Lower lobe of right lung (tissue), 2 donors: ENCODE measurements around the gene EBI3. TPM values are rescaled to one million over a fixed set of nuclear protein-coding genes. Genes with fewer than 3 reads are reported as not detected.
A peak's percentile ranks its signal among the peaks of the same experiment; 100 is the strongest.
"Not testable (repeated sequence)": the region's sequence is repeated elsewhere in the genome, so short reads cannot be mapped to it uniquely, and the experiment has no call there.

Source experiments
- ATAC-seq, 2 donors: fragments of 200-7000 bp; cut with Tn5 transposase; one replicate each; pipeline ENCODE4 v1.9.1; 2020 to 2022; ENCODE audit warnings: mild to moderate bottlenecking in 2 of 2, moderate library complexity in 2 of 2
- DNase-seq: peaks from one replicate; pipeline ENCODE4 v3.0.0-alpha.2; 2020
- H3K27ac ChIP-seq: fragments of 200-600 bp; one replicate; pipeline ENCODE4 v1.8.0; 2022
- H3K27me3 ChIP-seq: fragments of 200-600 bp; one replicate; pipeline ENCODE4 v1.8.0; 2022; ENCODE audit warnings: low read depth
- H3K36me3 ChIP-seq: fragments of 200-600 bp; one replicate; pipeline ENCODE4 v1.8.0; 2022; ENCODE audit warnings: mild to moderate bottlenecking
- H3K4me1 ChIP-seq: fragments of 200-600 bp; one replicate; pipeline ENCODE4 v1.8.0; 2022
- H3K4me3 ChIP-seq: fragments of 200-600 bp; one replicate; pipeline ENCODE4 v1.8.0; 2022; ENCODE audit warnings: mild to moderate bottlenecking
- H3K9me3 ChIP-seq: fragments of 200-600 bp; one replicate; pipeline ENCODE4 v1.8.0; 2022
- CTCF ChIP-seq: fragments of 200-600 bp; IDR thresholded peaks from one replicate; pipeline ENCODE4 v1.8.0; 2022; ENCODE audit warnings: antibody characterized with exemption, mild to moderate bottlenecking
- intact Hi-C: fragments of 100-400 bp; cut with DNase I; formaldehyde crosslinking; loops from one replicate; pipeline ENCODE4 v1.11.0; 2022
- total RNA-seq: library from RNA; stranded (reverse); fragmentation: NEBNext Ultra II Directional; extraction: Animal tissue kit (Norgen Biotek cat#: 25700); gene quantifications from one replicate; pipeline ENCODE4 v1.2.1, GENCODE V29; 2021
- donor health status: DM: no; HTN: yes; CAD: no; lungs with severe emphysema.

Gene EBI3
- total RNA-seq, 1 donor from 2014 or later: 1.7 TPM

- ATAC-seq: peak in 1 of 2 donors; percentile 31
Measured at GRCh38 chr19:4284176-4284958, 55.0 kb downstream of the EBI3 start.

GRCh38 chr19:4284974-4285373 lies 55.7 kb downstream of the EBI3 start:
- no peak for TF ChIP-seq CTCF
- H3K27ac ChIP-seq: no peak overlapping the region
- H3K4me3 ChIP-seq: no peak overlapping the region
- no peak for ATAC-seq
- no peaks in the 10 kb centered on the region for H3K36me3 ChIP-seq
- H3K4me1 ChIP-seq: no peaks in the 10 kb centered on the region
- DNase-seq: no peak
- H3K27me3 ChIP-seq: peaks cover 42% of the 10 kb centered on the region
- no peaks in the 10 kb centered on the region for H3K9me3 ChIP-seq
- intact Hi-C loops: no loop called here

More at GRCh38 chr19:4284176-4284958, 55.0 kb downstream of the EBI3 start:
- no peak for TF ChIP-seq CTCF
- Histone ChIP-seq H3K36me3 (no peaks in the 10 kb centered on the region), H3K27me3 (peaks cover 48% of the 10 kb centered on the region), H3K4me1 (peaks cover 4% of the 10 kb centered on the region), H3K9me3 (no peaks in the 10 kb centered on the region), H3K27ac (no peak overlapping the region), H3K4me3 (no peak overlapping the region)
- DNase-seq: no peak
- intact Hi-C loops: no loop called here

DNA sequence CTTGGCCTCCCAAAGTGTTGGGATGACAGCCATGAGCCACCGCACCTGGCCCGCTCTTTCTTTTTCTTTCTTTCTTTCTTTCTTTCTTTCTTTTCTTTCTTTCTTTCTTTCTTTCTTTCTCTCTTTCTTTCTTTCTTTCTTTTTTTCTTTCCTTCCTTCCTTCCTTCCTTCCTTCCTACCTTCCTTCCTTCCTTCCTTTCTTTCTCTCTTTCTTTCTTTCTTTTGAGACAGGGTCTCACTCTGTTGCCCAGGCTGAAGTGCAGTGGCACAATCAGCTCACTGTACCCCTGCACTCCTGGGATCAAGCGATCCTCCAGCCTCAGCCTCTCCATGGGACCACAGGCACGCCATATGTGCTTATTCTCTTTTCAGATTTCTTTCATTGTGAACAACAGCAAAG lies 56.8 kb downstream of the EBI3 start:
- intact Hi-C loops, H3K27ac ChIP-seq, H3K4me3 ChIP-seq, DNase-seq, H3K4me1 ChIP-seq, ATAC-seq, H3K9me3 ChIP-seq, H3K36me3 ChIP-seq: not testable (repeated sequence)
- H3K27me3 ChIP-seq: peaks cover 35% of the 10 kb centered on the region

Other genes with a start within 250 kb of the EBI3 start
- 1,984 TPM for gene EEF2, start 244.1 kb upstream of the EBI3 start, total RNA-seq
- gene PIAS4, start 221.8 kb upstream of the EBI3 start, total RNA-seq: 27.6 TPM
- gene ZBTB7A, start 162.6 kb upstream of the EBI3 start, total RNA-seq: 51.9 TPM
- gene MAP2K2, start 105.4 kb upstream of the EBI3 start, total RNA-seq: 125 TPM
- gene CREB3L3, start 75.9 kb upstream of the EBI3 start, total RNA-seq: not detected
- gene SIRT6, start 47.0 kb upstream of the EBI3 start, total RNA-seq: 18.1 TPM
- gene ANKRD24, start 46.8 kb upstream of the EBI3 start, total RNA-seq: 1.9 TPM
- gene YJU2, start 17.6 kb downstream of the EBI3 start, total RNA-seq: 16.7 TPM
- gene SHD, start 49.7 kb downstream of the EBI3 start, total RNA-seq: not detected
- gene TMIGD2, start 72.9 kb downstream of the EBI3 start, total RNA-seq: 1.7 TPM
- 0.62 TPM for gene FSD1, start 75.1 kb downstream of the EBI3 start, total RNA-seq
- gene STAP2, start 109.3 kb downstream of the EBI3 start, total RNA-seq: 11.8 TPM
- gene MPND, start 114.0 kb downstream of the EBI3 start, total RNA-seq: 41.2 TPM
- gene SH3GL1, start 171.0 kb downstream of the EBI3 start, total RNA-seq: 44.3 TPM
- gene CHAF1A, start 173.1 kb downstream of the EBI3 start, total RNA-seq: 7.2 TPM
- 86.1 TPM for gene UBXN6, start 228.3 kb downstream of the EBI3 start, total RNA-seq
- 29.4 TPM for gene HDGFL2, start 242.8 kb downstream of the EBI3 start, total RNA-seq